ENCODE results near the gene S100A8.

Gene S100A8

GRCh38 chr1:153368495-153368894 lies 22.4 kb downstream of the S100A8 start:
- no peak overlapping the region for H3K27ac ChIP-seq
- TF ChIP-seq, protein P1, sequence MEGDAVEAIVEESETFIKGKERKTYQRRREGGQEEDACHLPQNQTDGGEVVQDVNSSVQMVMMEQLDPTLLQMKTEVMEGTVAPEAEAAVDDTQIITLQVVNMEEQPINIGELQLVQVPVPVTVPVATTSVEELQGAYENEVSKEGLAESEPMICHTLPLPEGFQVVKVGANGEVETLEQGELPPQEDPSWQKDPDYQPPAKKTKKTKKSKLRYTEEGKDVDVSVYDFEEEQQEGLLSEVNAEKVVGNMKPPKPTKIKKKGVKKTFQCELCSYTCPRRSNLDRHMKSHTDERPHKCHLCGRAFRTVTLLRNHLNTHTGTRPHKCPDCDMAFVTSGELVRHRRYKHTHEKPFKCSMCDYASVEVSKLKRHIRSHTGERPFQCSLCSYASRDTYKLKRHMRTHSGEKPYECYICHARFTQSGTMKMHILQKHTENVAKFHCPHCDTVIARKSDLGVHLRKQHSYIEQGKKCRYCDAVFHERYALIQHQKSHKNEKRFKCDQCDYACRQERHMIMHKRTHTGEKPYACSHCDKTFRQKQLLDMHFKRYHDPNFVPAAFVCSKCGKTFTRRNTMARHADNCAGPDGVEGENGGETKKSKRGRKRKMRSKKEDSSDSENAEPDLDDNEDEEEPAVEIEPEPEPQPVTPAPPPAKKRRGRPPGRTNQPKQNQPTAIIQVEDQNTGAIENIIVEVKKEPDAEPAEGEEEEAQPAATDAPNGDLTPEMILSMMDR (conservative IDR thresholded peaks at IDR 0.05): no peak
- no peak for TF ChIP-seq ZFX (IDR thresholded peaks at IDR 0.05)

DNA sequence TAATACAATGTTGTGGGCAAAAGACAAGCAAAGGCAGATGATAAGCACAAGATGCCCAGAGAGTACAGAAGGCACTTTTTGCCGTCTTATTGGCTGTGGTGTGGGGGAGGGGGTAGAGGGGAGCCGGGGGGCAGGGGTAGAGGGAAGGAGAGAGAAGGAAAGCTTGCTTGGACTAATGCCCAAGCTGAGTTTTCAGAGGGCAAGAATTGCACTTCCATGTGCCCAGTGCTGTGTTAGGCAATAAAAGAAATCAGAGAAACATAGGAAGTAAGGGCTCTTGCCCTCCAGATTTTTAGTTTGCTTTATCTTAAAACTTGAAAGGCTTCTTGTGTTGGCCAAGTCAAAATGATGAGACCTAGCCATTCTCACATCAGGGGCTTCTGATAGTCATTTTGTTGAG lies 23.8 kb downstream of the S100A8 start:
- H3K27ac ChIP-seq: no peak overlapping the region
- TF ChIP-seq, protein P1 (conservative IDR thresholded peaks at IDR 0.05): no peak
- no peak for TF ChIP-seq ZFX (IDR thresholded peaks at IDR 0.05)

DNA sequence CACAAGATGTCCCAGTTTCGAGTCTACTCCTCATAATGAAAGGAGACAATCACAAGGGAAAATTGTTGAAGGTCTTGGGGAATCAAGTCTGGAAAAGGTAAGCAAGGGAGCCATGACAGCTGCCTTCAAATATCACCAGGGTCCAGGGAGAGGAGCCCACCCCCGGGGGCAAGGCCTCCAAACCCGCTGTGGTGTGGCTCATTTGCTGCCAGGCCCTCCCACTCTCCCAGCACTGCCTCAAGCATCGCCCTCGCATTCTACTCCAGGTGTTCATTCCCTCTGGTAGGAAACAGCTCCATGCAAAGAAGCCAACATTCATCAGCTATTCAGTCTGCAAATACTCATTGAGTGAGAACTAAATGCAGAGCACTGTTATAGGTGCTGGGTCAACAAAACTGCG lies 24.6 kb downstream of the S100A8 start:
- no peak overlapping the region for H3K27ac ChIP-seq
- no peak for TF ChIP-seq ZFX (IDR thresholded peaks at IDR 0.05)
- TF ChIP-seq, protein P1 (conservative IDR thresholded peaks at IDR 0.05): no peak

GRCh38 chr1:153365696-153366095 lies 25.2 kb downstream of the S100A8 start:
- no peak for TF ChIP-seq ZFX (IDR thresholded peaks at IDR 0.05)
- TF ChIP-seq, protein P1 (conservative IDR thresholded peaks at IDR 0.05): no peak
- H3K27ac ChIP-seq: no peak overlapping the region

- no peak overlapping the region for H3K27ac ChIP-seq
- no peak for TF ChIP-seq ZFX (IDR thresholded peaks at IDR 0.05)
- TF ChIP-seq, protein P1 (conservative IDR thresholded peaks at IDR 0.05): no peak
These were observed 25.9 kb downstream of the S100A8 start for GRCh38 chr1:153364766-153365666.

DNA sequence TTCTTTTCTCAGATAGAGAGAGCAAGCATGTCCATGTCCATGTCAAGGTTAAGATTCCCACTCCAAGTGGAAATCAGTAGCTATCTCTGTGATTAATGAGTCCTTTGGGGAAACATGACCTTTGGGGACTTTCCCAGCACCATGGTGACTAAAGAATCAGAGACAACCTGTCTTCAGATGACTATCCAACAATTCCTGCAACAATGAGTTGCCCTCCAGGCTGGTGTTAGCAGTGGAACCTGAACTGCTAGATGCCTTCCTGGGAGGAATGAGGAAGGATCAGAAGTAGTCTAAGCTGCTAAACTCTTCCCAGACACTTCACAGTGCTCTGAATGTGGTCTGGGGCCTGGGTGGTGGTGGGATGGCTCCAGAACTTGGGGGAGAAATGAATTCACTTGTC lies 26.7 kb downstream of the S100A8 start:
- H3K27ac ChIP-seq: no peak overlapping the region
- no peak for TF ChIP-seq ZFX (IDR thresholded peaks at IDR 0.05)
- TF ChIP-seq, protein P1 (conservative IDR thresholded peaks at IDR 0.05): no peak

GRCh38 chr1:153363641-153364040 lies 27.2 kb downstream of the S100A8 start:
- no peak for TF ChIP-seq ZFX (IDR thresholded peaks at IDR 0.05)
- TF ChIP-seq, protein P1 (conservative IDR thresholded peaks at IDR 0.05): no peak
- H3K27ac ChIP-seq: no peak overlapping the region

All from C4-2B (cell line).